ENCODE data around the gene NFIC. TPM values are rescaled to one million over a fixed set of nuclear protein-coding genes. Genes with fewer than 3 reads are reported as not detected.

The NFIC gene
- polyA plus RNA-seq, 1 experiment = 5.0 TPM

DNA sequence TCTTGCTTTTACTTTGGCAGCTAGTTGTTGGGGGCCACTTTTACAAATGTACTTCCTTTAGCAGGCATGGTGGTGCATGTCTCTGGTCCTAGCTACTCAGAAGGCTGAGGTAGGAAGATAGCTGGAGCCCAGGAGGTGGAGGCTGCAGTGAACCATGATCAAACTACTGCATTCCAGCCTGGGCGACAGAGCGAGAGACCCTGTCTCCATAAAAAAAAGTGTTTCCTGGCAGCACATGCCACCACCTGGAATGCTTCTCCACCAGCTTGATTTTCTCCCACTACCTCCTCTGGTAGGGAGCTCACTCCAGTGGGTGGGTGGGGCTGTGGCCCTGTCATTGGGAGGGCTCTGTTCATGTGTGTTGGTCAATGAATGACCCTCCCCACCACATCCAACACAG lies 152.3 kb downstream of the NFIC start:
- H3K4me3 ChIP-seq (ENCODE audit: low read depth, low read length) = no peak overlapping the region
- TF ChIP-seq, protein P1, sequence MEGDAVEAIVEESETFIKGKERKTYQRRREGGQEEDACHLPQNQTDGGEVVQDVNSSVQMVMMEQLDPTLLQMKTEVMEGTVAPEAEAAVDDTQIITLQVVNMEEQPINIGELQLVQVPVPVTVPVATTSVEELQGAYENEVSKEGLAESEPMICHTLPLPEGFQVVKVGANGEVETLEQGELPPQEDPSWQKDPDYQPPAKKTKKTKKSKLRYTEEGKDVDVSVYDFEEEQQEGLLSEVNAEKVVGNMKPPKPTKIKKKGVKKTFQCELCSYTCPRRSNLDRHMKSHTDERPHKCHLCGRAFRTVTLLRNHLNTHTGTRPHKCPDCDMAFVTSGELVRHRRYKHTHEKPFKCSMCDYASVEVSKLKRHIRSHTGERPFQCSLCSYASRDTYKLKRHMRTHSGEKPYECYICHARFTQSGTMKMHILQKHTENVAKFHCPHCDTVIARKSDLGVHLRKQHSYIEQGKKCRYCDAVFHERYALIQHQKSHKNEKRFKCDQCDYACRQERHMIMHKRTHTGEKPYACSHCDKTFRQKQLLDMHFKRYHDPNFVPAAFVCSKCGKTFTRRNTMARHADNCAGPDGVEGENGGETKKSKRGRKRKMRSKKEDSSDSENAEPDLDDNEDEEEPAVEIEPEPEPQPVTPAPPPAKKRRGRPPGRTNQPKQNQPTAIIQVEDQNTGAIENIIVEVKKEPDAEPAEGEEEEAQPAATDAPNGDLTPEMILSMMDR (IDR thresholded peaks at IDR 0.05; ENCODE audit: insufficient read depth, low read depth, low read length) = no peak
- H3K27me3 ChIP-seq (ENCODE audit: control insufficient read depth, insufficient read depth, low read length) = no peaks in the 10 kb centered on the region
- peaks cover 16% of the 10 kb centered on the region for H3K36me3 ChIP-seq (ENCODE audit: control insufficient read depth, insufficient read depth, low read length)
- POLR2A ChIA-PET = no interaction called here
- CTCF ChIA-PET = interaction anchor here (0.9 to 1.3 kb wide), 3 partner anchors 12 to 27 kb away, joined by 3 to 6 read pairs (median 3); no protein-coding TSS in a partner anchor
- DNase-seq (ENCODE audit: low read depth) = no peak

Small RNA genes lying within 50 kb of the gene (small RNA-seq; reads per million reads assigned to genes)
- gene AC005514.1 (ENCODE audit: insufficient read length, low read depth, low replicate concordance) = not detected

Other genes with a start within 250 kb of the NFIC start
- 0.06 TPM in 1 of 2 replicates, not detected in the other for gene GNA15, start 230.6 kb upstream of the NFIC start, polyA plus RNA-seq (2011; rRNA removed)
- not detected in 2 replicates for gene S1PR4, start 187.8 kb upstream of the NFIC start, polyA plus RNA-seq (2011; rRNA removed)
- gene NCLN, start 180.7 kb upstream of the NFIC start, polyA plus RNA-seq (2011; rRNA removed) = 45.3 and 75.8 TPM in 2 replicates
- 0.01 and 0.18 TPM in 2 replicates for gene CELF5, start 141.9 kb upstream of the NFIC start, polyA plus RNA-seq (2011; rRNA removed)
- gene SMIM24, start 113.9 kb downstream of the NFIC start, polyA plus RNA-seq (2011; rRNA removed) = 0.12 and 0.20 TPM in 2 replicates
- not detected in 2 replicates for gene SMIM44, start 116.9 kb downstream of the NFIC start, polyA plus RNA-seq (2011; rRNA removed)
- 3.9 and 8.3 TPM in 2 replicates for gene DOHH, start 134.1 kb downstream of the NFIC start, polyA plus RNA-seq (2011; rRNA removed)
- 20.4 and 52.3 TPM in 2 replicates for gene FZR1, start 139.7 kb downstream of the NFIC start, polyA plus RNA-seq (2011; rRNA removed)
- not detected in 2 replicates for gene TEKTIP1, start 172.6 kb downstream of the NFIC start, polyA plus RNA-seq (2011; rRNA removed)
- 35.0 and 54.7 TPM in 2 replicates for gene MFSD12, start 191.0 kb downstream of the NFIC start, polyA plus RNA-seq (2011; rRNA removed)
- gene HMG20B, start 206.4 kb downstream of the NFIC start, polyA plus RNA-seq (2011; rRNA removed) = 39.7 and 54.2 TPM in 2 replicates
- 0.36 and 0.63 TPM in 2 replicates for gene GIPC3, start 218.9 kb downstream of the NFIC start, polyA plus RNA-seq (2011; rRNA removed)
- 0.54 and 1.2 TPM in 2 replicates for gene TBXA2R, start 240.3 kb downstream of the NFIC start, polyA plus RNA-seq (2011; rRNA removed)